NCI-H128 (cell line): ENCODE results near the gene PLA2G4C.
A peak's percentile ranks its signal among the peaks of the same experiment; 100 is the strongest.

ENCODE experiments used
- DNase-seq: peaks from one replicate; lab custom pipeline; 2025; ENCODE audit not compliant: unreplicated experiment; lab: John Stamatoyannopoulos, UW

The PLA2G4C gene, protein sequence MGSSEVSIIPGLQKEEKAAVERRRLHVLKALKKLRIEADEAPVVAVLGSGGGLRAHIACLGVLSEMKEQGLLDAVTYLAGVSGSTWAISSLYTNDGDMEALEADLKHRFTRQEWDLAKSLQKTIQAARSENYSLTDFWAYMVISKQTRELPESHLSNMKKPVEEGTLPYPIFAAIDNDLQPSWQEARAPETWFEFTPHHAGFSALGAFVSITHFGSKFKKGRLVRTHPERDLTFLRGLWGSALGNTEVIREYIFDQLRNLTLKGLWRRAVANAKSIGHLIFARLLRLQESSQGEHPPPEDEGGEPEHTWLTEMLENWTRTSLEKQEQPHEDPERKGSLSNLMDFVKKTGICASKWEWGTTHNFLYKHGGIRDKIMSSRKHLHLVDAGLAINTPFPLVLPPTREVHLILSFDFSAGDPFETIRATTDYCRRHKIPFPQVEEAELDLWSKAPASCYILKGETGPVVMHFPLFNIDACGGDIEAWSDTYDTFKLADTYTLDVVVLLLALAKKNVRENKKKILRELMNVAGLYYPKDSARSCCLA

DNA sequence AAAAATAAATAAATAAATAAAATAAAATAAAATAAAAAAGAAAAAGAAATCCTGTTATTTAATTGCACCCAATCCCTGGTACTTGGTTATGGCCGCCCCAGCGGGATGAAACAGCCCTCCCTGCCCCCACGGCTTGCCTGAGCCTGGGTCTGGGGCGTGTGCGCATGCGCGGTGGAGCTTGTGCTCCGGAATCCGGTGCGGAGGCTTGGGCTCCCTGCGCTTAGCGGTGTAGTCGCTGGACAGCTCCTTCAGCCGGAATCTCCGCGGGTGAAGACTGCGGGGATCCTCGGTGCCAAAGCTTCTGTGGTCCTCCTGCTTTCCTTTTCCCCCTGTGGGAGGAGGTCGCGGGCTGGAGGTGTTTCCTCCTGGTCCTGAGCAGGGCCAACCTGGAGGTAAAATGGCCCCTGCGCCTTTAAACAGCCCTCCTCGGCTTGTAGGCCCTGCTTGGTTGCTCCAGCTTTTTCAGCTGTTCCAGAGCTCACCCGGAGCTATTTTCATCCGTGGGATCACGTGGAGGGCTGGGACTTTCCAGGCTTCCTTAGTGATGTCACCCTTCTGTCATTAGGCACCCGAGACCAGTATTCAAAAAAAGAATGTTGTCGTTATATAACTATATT, at the start of gene PLA2G4C:
PLA2G4C (minus strand) TSS at position 468 of the 617 bp plus-strand sequence. CDS start 4,288 bp downstream, outside the sequence.
- peak; percentile 79 for DNase-seq

DNA sequence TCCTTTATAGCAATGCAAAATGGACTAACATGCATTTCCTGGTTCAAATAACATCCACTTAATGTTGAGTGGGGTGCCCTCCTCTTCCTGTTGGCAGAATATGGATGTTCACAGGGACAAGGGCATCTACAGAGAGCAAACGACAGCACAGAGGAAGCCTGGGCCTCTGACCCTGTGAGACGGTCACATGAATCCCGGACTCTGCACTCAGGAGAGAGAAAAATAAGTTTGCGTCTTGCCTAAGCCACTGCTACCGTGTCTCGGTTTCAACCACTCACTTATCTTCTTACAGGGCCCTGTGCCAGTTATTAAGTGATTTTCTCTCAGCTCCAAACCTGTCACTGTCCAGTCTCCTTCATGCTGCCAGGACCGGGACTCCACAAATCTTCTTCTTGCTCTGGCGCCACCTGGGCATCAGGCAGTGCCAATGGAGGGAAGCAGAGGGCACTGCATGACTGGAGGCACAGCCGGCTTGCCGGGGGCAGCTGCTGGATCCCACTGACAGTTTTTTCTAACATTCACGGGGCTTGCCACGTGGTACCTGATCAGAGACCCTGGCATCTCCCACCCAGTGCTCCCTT, 47.7 kb upstream of the PLA2G4C start:
- DNase-seq = no peak

DNA sequence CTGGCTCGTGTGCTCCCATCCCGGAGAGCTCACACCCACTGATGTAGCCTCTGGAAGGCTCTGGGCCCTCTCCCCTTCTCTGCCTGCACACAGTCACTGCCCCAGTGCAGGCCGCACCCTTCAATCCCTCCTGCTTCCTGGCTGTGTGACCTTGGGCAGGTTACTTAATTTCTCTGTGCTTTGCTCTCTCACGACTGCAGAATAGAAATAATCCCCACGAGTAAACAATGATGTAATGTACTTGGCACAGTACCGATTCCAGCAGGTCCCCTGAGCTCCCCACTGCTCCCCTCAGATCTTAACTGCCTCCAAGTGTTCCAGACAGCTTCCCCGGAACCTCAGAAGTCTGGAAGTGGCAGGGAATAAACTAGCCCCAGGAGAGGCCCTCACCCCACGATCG, 43.4 kb upstream of the PLA2G4C start:
- DNase-seq = no peak

DNA sequence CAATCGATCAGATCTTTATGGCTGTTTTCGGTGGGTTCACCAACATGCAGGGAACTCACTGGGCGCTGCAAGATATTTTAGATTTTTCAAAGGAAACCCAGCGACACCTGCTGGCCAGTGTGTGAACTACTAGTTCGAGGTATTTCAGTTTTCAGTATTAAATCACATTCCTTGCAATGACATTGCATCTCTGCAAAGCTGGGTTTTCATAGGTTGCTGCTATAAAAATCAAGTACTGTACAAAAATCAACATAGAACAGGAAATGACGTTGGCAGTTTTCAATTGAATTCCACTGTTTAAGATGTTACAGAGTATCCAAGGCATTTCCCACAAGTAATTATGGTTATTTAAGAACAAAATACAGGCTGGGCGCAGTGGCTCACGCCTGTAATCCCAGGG, 41.9 kb upstream of the PLA2G4C start:
- no peak for DNase-seq

DNA sequence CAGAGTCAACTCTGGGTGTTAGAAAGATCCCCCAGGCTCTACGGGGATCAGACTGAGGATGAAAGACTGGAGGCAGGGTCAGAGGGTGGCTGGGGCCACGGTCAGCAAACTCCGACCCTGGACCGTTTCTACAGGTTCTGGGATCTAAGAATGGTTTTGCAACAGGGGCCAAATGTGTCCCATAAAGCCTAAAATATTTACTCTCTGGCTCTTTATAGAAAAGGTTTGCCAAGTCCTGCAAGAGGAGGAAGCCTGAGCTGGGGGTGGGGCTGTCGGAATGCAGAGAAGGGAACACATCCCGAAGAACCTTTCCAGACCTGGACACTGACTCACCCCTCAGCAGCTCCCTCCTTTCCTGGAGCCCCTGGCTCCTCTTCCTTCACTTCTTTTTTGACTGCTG, 38.8 kb upstream of the PLA2G4C start:
- DNase-seq = no peak

DNA sequence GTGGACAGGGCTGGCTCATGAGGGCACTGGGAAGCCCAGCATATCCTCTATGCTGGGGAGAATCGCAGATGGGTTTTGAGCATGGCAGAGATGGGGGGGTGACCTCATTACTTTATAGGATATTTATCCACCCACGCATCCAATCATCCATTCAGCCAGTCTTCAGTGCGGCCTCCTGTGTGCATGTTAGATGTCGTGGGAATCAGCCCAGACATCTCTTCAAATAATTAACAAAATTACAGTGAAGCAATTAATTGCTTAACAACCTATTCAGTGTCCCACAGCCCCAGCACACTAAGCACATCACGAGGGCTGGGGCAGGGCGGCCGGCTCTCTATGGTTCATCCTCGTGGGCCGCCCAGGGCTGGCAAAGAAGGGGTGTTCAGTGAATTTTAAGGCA, 38.0 kb upstream of the PLA2G4C start:
- DNase-seq = no peak

DNA sequence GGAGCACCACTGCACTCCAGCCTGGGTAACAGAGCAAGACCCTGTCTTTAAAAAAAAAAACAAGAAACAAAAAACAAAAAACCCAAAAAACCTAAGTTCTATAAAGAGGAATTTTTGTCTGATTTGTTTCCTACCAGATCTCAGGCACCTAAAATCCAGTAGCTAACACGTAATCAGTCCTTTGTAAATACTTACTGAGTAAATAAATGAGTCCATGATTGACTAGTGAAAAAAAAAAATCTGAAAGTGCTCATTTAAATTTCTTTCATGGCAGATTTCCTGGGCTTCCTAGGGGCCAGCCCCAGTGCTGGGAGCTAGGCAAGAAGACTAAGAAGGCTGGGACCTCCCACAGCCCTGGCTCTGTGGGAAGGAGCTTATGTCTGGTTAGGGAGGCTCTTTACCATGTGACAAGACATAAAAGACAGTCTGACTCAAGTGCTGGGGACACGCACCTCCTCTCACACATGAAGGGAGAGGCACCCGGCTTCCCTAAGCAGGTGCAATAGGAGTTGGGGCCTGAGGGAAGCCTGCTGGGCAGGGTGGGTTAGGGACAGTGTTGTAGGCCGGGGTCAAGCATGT, 37.1 kb upstream of the PLA2G4C start:
- DNase-seq = no peak

DNA sequence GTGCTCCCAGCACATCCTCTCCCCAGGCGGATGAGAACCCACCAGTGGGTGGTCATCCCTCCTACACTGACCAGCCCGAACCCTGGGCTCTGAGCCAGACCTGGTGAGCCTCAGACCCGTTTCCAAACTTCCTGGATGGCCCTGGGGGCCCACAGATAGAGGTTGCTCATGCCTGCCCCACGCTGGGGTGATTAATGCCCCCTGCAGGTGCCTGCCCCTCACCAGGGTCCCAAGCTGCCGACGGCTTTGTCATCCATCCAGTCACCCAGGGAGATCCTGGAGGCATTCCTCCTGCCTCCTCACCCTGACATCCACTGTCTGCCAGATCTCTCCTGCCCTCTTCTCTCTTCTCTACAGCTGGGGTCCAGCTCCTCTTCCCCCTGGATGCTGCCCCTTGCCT, 28.4 kb upstream of the PLA2G4C start:
- DNase-seq = no peak

DNA sequence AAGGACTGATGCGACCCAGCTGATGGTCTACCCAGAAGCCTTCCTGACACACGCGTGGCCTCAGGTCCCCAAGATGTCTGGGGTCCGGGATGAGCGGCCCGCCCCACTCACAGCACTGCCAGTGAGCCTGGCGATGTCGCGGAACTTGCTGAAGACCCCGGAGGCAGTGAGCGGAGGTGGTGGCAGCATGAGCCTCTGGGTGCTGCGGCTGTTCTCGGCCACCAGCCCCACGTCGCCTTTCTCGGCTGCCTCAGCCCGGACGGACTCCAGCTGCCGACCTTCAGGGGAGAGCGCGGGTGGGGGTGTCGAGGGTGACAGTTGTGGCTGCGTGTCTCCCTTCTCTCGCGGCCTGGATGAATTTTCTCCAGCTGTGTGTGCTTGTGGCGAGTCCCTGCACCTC, 26.8 kb upstream of the PLA2G4C start:
- DNase-seq = no peak

DNA sequence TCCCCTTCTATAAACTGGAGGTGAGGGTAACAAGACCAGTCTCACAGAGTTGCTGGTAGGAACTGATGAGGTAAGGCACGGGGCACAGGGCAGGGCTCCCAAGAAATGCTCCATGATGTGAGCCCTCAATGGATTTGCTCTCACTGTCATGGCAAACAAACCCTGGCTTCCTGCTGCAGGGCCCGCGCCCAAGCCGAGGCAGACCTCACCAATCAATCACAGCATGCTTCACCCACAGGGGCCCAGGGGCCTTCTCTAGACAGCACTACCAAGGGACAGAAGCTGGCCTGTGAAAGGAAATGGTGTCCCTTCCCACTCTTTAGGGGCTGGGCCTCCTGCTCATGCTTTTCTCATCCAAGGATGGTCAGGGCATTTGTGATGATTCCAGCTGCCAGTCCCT, 25.9 kb upstream of the PLA2G4C start:
- no peak for DNase-seq

DNA sequence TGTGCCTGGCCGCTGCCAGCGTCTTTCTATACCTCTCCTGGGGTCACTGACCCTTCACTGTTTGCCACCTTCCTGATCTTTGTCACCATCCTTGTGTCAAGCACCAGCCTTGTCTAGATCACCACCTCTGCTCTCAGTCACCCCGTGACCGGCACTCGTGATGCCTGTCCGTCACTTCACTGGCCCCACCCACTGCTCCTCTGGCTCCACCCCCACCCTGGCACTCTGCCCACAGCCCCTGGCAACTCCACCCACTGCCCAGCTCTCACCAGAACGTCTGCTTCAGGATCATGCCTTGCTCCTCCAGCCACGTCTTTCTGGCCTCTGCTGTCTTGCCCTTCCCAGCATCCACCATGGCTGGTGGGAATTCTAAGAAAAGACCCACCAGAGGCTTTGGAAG, 24.8 kb upstream of the PLA2G4C start:
- DNase-seq = no peak

DNA sequence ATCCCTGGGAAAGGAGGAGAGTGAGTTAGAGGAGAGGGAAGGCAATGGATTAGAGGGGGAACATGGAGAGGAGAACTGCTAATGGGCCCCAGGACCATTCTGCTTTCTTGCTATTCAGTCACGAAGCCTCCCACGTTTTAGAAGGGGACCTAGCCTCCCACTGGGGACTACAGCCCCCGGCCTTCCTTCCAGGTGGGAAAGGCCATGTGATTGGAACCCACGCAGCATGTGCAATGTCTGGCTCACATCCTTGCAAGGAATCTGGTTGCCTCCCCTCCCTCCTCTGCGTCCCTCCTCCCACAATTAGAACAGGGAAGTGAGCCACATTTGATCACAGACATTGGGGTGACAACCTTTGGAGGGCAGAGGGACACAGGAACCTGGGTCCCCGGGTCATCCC, 22.5 kb upstream of the PLA2G4C start:
- no peak for DNase-seq

DNA sequence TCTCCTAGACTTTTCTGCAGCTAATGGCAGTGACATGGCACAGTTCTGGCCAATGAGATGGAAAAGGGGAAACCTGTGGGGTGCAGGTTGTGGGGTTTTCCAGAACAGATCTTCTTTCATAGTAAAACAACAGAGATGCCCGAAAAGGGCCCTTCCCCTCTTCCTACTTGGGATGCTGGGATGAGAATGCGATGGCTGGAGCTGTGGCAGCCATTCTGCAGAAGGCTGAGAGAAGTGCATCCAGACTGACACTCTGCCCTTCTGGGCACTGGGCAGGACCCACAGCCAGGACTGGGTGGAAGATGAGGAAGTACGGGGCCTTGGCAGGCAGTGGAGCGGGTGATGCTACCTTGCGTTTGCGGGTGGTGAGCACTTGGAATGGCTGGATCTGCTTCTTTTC, 16.9 kb upstream of the PLA2G4C start:
- DNase-seq = no peak

DNA sequence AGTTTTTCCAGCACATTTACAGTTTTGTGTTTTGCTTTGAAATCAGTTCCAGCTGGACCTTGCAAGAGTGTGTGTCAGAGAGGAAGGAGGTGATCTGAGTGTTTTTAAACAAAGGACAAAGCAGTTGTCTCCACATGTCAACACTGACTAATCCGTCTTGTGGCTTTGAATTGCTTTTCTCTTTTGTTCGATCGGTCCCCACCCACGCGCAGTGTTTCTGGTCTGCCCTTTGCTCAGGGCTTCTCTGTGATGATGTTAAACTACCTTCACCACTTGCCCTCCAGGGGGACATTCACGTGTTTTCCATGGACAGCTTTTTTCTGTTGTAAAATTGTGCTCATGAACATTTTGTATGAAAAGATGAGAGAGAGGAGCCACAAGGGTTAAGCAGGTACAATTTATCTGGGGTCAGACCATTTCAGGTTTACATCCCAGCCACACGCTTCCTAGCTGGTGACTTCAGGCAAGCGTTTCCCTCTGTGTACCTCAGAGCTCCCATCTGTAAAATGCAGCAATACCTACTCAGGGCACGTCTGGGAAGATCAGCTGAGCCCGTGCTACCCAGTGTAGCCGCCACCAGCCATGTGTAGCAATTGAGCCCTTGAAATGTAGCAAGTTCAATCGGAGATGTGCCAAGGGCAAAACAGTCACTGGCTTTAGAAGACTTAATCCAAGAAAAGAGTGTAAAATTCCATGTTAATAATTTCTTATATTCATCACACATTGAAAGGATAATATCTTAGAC, 13.5 kb upstream of the PLA2G4C start:
- DNase-seq = no peak

DNA sequence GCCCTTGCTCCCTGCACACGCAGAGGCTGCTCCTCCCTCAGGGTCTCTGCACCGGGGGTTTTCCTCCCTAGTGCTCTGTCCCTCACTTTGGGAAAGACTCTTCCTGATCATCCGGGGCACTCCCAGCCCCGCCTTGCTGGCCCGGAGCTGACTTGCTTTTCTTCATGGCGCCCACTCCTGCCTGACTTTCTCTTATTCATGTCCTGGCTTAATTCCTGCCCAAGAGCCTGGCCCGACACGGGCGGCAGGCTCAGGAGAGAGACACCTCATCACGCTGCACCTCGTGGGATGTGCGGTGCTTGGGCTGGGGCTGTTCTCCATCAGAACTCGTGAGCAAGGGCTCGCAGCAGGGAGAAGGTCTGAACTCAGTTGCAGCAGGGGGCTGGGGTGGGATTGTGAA, 11.8 kb upstream of the PLA2G4C start:
- no peak for DNase-seq

DNA sequence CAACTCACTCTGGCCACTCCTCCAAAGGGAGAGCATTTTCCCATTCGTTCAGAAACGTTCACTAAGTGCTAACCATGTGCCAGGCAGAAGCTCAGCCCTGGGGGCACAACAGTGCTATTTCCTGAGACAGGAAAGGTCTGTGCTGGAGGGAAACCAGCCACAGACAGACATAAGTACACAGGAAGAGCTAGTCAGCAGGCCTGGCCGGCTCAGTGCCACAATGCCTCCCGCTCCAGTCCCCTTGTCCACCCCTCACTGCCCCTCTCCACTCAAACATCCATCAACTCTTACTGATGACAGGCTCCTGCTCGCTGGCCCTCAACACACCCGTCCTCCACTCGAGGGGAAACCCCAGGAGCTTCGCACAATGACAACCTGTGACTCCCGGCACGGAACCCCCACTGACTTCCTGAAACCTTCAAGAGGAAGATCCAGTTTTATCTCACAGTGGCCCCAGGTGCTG, 11.3 kb upstream of the PLA2G4C start:
- DNase-seq = no peak

DNA sequence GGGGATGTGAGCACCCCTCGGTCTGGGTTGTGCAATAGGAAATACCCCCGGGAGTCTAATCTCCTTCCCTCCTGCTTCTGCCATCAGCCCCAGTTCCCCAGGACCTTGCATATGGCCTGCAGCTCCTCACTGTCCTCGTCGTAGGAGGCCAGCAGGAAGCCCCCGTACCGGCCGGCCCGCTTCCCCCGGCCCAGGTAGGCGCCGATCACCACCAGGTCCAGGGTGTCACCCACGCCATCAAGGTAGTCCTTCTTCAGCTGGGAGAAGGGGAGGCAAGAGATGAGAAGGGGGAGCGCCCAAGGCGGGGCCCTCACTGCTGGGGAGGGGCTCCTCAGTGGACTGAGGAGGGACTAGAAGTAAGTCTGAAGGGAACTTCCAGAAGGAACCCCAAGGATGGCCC, 10.4 kb upstream of the PLA2G4C start:
- no peak for DNase-seq

DNA sequence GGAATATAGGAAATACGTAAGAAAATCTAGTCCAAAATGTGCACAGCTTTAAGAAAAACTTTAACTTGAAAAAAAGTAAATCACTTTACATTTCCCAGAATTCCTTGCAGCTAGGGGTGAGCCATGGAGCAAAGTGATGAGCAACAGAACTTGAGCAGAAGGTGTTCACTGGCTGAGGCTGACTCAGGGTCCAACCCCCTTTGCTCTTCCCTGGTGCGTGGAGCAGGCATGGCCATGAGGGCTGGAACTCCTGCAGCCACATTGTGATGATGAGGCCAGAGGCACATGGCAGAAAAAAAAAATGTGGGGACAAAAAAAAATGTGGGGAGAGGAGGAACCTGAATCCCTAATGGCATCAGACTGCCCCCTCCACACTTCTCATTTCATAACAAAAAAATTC, 9.9 kb upstream of the PLA2G4C start:
- DNase-seq = no peak

DNA sequence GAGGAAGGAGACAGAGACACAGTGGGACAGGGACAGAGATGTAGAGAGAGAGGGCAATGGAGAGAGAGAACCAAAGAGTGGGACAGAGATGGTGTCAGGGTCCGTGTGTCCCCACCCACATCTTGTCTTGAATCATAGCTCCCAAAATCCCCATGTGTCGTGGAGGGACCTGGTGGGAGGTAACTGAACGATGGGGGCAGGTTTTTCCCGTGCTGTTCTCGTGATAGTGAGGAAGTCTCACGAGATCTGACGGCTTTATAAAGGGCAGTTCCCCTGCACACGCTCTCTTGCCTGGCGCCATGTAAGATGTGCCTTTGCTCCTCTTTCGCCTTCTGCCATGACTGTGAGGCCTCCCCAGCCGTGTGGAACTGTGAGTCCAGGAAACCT, 7.5 kb upstream of the PLA2G4C start:
- DNase-seq = no peak

DNA sequence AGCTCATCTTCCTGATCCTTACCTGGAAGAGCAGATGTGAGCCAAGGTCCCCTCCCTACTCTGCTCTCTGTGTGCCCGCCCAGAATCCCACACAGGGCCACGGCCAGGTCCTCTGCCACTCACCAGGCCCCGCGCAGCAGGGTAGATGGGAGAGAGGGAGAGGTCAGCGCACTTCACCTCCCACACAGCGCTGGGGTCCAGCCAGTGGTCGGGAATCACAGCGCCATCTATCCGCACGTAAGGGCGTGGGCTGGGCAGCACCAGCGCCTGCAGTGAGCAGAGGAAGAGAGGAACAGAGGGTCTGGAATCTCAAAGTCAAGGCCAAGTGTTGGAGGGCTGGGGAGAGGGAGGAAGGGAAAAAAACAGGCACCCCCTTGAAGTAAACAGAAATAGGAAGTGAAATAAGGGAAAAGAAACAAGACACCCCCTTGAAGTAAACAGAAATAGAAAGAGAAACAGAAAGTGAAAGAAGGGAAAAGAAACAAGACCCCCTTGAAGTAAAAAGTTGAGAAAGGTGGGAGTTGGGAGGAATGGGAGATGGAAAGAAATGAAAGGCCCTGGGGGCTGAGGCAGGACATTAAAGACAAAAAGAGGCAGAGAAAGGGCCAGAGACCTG, 7.0 kb upstream of the PLA2G4C start:
- no peak for DNase-seq
